AG08395 (cell line): ENCODE data around the gene BABAM2.

Experiments used
- DNase-seq: peaks from one replicate; pipeline ENCODE4 v3.0.0; 2012; ENCODE audit warnings: mixed read lengths, low spot score

BABAM2 gene

GRCh38 chr2:28032816-28033215 lies 142.3 kb downstream of the BABAM2 start:
- DNase-seq, result no peak

GRCh38 chr2:28034696-28035095 lies 144.2 kb downstream of the BABAM2 start:
- DNase-seq, result no peak

GRCh38 chr2:28035163-28035690 lies 144.7 kb downstream of the BABAM2 start:
- DNase-seq, result no peak

GRCh38 chr2:28035816-28036215 lies 145.3 kb downstream of the BABAM2 start:
- no peak for DNase-seq

- peak; percentile 26 for DNase-seq
Observed at GRCh38 chr2:28036307-28036706, 145.8 kb downstream of the BABAM2 start.

- no peak for DNase-seq
Observed at GRCh38 chr2:28038722-28039121, 148.2 kb downstream of the BABAM2 start.

- DNase-seq, result no peak
Observed at GRCh38 chr2:28045676-28046351, 155.3 kb downstream of the BABAM2 start.

- DNase-seq, result no peak
Observed at GRCh38 chr2:28046921-28047320, 156.4 kb downstream of the BABAM2 start.

GRCh38 chr2:28047681-28048080 lies 157.2 kb downstream of the BABAM2 start:
- DNase-seq, result peak; percentile 70

- no peak for DNase-seq
Observed at GRCh38 chr2:28048341-28048740, 157.8 kb downstream of the BABAM2 start.

GRCh38 chr2:28049416-28049815 lies 158.9 kb downstream of the BABAM2 start:
- peak; percentile 8 for DNase-seq

- DNase-seq, result no peak
Observed at GRCh38 chr2:28049899-28050298, 159.4 kb downstream of the BABAM2 start.

GRCh38 chr2:28052691-28053090 lies 162.2 kb downstream of the BABAM2 start:
- peak; percentile 62 for DNase-seq

GRCh38 chr2:28053597-28053996 lies 163.1 kb downstream of the BABAM2 start:
- no peak for DNase-seq

GRCh38 chr2:28054916-28055315 lies 164.4 kb downstream of the BABAM2 start:
- no peak for DNase-seq

- DNase-seq, result no peak
Observed at GRCh38 chr2:28055325-28055970, 164.9 kb downstream of the BABAM2 start.

GRCh38 chr2:28058791-28059190 lies 168.3 kb downstream of the BABAM2 start:
- DNase-seq, result no peak

GRCh38 chr2:28062867-28063266 lies 172.3 kb downstream of the BABAM2 start:
- no peak for DNase-seq

GRCh38 chr2:28063492-28063962 lies 173.0 kb downstream of the BABAM2 start:
- DNase-seq, result peak; percentile 43

GRCh38 chr2:28067602-28068001 lies 177.1 kb downstream of the BABAM2 start:
- no peak for DNase-seq

- no peak for DNase-seq
Observed at GRCh38 chr2:28068088-28068487, 177.6 kb downstream of the BABAM2 start.

- no peak for DNase-seq
Observed at GRCh38 chr2:28068527-28068926, 178.0 kb downstream of the BABAM2 start.

GRCh38 chr2:28071221-28071620 lies 180.7 kb downstream of the BABAM2 start:
- DNase-seq, result no peak
